Measurements from ENCODE around the gene IRF2BP2. TPM values are rescaled to one million over a fixed set of nuclear protein-coding genes. Genes with fewer than 3 reads are reported as not detected.

IRF2BP2 gene
- total and polyA plus RNA-seq, 2 of the 13 experiments (the other 11 are each of a cell fraction or from before 2014, with no cell fraction given), result 140 to 147 TPM

GRCh38 chr1:234620272-234621126, 10.5 kb upstream of the IRF2BP2 start (continued):
- TF ChIP-seq ZGPAT (CRISPR knock-in tag; IDR thresholded peaks at IDR 0.05) (peak; percentile 6; the same call in 1 of the 2 replicates), ZNF207 (IDR thresholded peaks at IDR 0.05; ENCODE audit: borderline replicate concordance) (no peak), ZNF124 (CRISPR knock-in tag; IDR thresholded peaks at IDR 0.05) (no peak), ZBED4 (CRISPR knock-in tag; IDR thresholded peaks at IDR 0.05; ENCODE audit: borderline replicate concordance) (no peak), ZNF496 (CRISPR knock-in tag; IDR thresholded peaks at IDR 0.05; ENCODE audit: insufficient replicate concordance) (no peak), KLF13 (CRISPR knock-in tag; IDR thresholded peaks at IDR 0.05) (no peak), NFAT5 (CRISPR knock-in tag; IDR thresholded peaks at IDR 0.05) (0 out of 2 replicates have a peak, but pooled peaks have one; percentile 44), ATF7 (IDR thresholded peaks at IDR 0.05) (no peak), ATF7 (CRISPR knock-in tag; IDR thresholded peaks at IDR 0.05) (no peak), ARHGAP35 (CRISPR knock-in tag; IDR thresholded peaks at IDR 0.05; ENCODE audit: borderline replicate concordance) (no peak), SNAI1 (CRISPR knock-in tag; IDR thresholded peaks at IDR 0.05; ENCODE audit: borderline replicate concordance) (0 out of 2 replicates have a peak, but pooled peaks have one; percentile 40), RFX5 (IDR thresholded peaks at IDR 0.05; ENCODE audit: low read depth, low read length) (no peak), EP300 (IDR thresholded peaks at IDR 0.05; ENCODE audit: low read depth in 2 of 2, low read length in 2 of 2) (no peak), EP300 (CRISPR knock-in tag; IDR thresholded peaks at IDR 0.05; ENCODE audit: borderline replicate concordance) (no peak), FOXA1 (IDR thresholded peaks at IDR 0.05) (no peak), FOXA1 (CRISPR knock-in tag; IDR thresholded peaks at IDR 0.05) (no peak), KDM4B (CRISPR knock-in tag; IDR thresholded peaks at IDR 0.05) (no peak), ZNF143 (CRISPR knock-in tag; IDR thresholded peaks at IDR 0.05) (no peak), DMAP1 (CRISPR knock-in tag; IDR thresholded peaks at IDR 0.05) (no peak; the same call in 1 of the 2 replicates), GATAD2A (CRISPR knock-in tag; IDR thresholded peaks at IDR 0.05) (no peak), POGZ (CRISPR knock-in tag; IDR thresholded peaks at IDR 0.05) (peak; percentile 23)

Data from HepG2 (cell line).